IMR-90 (cell line): Measurements from ENCODE around the gene NFIX.

Experiments
- BHLHE40 ChIP-seq: fragments of 150-350 bp; IDR thresholded peaks from 2 replicates; pipeline ENCODE4 v1.6.1; 2016; ENCODE audit warnings: mild to moderate bottlenecking, low read depth, low read length
- CEBPB ChIP-seq: IDR thresholded peaks from 2 replicates; pipeline ENCODE4 v1.6.1; 2012; ENCODE audit warnings: low read depth, low read length, improper control_type of control experiment
- CTCF ChIP-seq: conservative IDR thresholded peaks from 2 replicates; pipeline ENCODE4 v1.5.1; 2012; ENCODE audit warnings: mild to moderate bottlenecking, low read depth, low read length, improper control_type of control experiment
- FOS ChIP-seq: fragments of 150-350 bp; IDR thresholded peaks from 2 replicates; pipeline ENCODE4 v1.6.1; 2016; ENCODE audit warnings: low read depth, low read length
- MAZ ChIP-seq: IDR thresholded peaks from 2 replicates; pipeline ENCODE4 v1.6.1; 2012; ENCODE audit warnings: low read depth, mild to moderate bottlenecking, low read length, improper control_type of control experiment, moderate library complexity, borderline replicate concordance
- MXI1 ChIP-seq: IDR thresholded peaks from 2 replicates; pipeline ENCODE4 v1.6.1; 2012; ENCODE audit warnings: low read depth, mild to moderate bottlenecking, low read length, moderate library complexity, borderline replicate concordance
- POLR2A ChIP-seq: IDR thresholded peaks from 2 replicates; pipeline ENCODE4 v1.6.1; 2012; ENCODE audit warnings: mild to moderate bottlenecking, low read depth, low read length
- RAD21 ChIP-seq: IDR thresholded peaks from 2 replicates; pipeline ENCODE4 v1.6.1; 2012; ENCODE audit warnings: low read length, improper control_type of control experiment
- RCOR1 ChIP-seq: IDR thresholded peaks from 2 replicates; pipeline ENCODE4 v1.6.1; 2012; ENCODE audit warnings: mild to moderate bottlenecking, low read length, improper control_type of control experiment; ENCODE audit not compliant: insufficient replicate concordance
- RFX5 ChIP-seq: IDR thresholded peaks from 2 replicates; pipeline ENCODE4 v1.8.0; 2012; ENCODE audit warnings: low read depth, mild to moderate bottlenecking, low read length, moderate library complexity
- SMC3 ChIP-seq: fragments of 150-350 bp; IDR thresholded peaks from 2 replicates; pipeline ENCODE4 v1.6.1; 2016; ENCODE audit warnings: low read depth, mild to moderate bottlenecking, antibody characterized with exemption, low read length, moderate library complexity
- USF2 ChIP-seq: fragments of 150-350 bp; IDR thresholded peaks from 2 replicates; pipeline ENCODE4 v1.6.1; 2017; ENCODE audit warnings: mild to moderate bottlenecking, antibody characterized with exemption, low read length, low read depth

DNA sequence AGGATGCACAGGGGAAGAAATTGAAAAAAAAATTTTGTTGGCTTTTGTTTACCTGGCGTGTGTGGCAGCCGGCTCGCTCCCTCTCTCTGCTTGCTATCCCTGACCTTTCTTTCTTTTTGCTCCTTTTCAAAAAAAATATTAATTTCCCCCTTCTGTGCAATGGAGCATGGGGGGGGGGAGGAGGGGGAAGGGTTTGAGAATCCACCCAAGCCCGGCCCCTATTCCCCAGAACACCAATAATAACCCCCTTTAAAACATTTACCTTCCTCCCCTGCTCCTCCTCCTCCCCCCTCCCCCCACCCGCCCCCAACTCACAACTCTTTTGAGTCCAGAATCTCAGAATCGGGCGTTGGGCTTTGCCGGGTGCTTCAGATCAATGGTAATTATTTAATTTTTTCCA is 28.4 kb downstream of the NFIX start:
- TF ChIP-seq POLR2A = no peak
- TF ChIP-seq CTCF = no peak
- no peak for TF ChIP-seq RFX5
- TF ChIP-seq RAD21 = no peak
- TF ChIP-seq FOS = no peak
- TF ChIP-seq BHLHE40 = no peak
- no peak for TF ChIP-seq SMC3
- TF ChIP-seq CEBPB = no peak
- TF ChIP-seq USF2 = no peak
- TF ChIP-seq MXI1 = no peak
- TF ChIP-seq RCOR1 = no peak
- no peak for TF ChIP-seq MAZ
